GM23338 (cell line): Measurements from ENCODE around the gene TOLLIP. TPM values are rescaled to one million over a fixed set of nuclear protein-coding genes. Genes with fewer than 3 reads are reported as not detected.

Experiments
- ATAC-seq: fragments of 200-7000 bp; cut with Tn5 transposase; 3 replicates; pipeline ENCODE4 v1.9.1; 2020
- DNase-seq: peaks from one replicate; pipeline ENCODE4 v3.0.0-alpha.2; 2015; ENCODE audit warnings: low spot score
- H2AFZ ChIP-seq: fragments of 200-600 bp; sonication (generic); 2 replicates; pipeline ENCODE4 v1.8.0; 2016; ENCODE audit warnings: antibody characterized with exemption, mild to moderate bottlenecking, moderate library complexity
- H3F3A ChIP-seq: fragments of 200-600 bp; sonication (generic); replicated peaks from 2 replicates; pipeline ENCODE4 v1.8.0; 2017; ENCODE audit warnings: antibody characterized with exemption, mixed run types, low read depth
- H3K27ac ChIP-seq: fragments of 200-600 bp; sonication (generic); 2 replicates; pipeline ENCODE4 v1.6.1; 2016; ENCODE audit warnings: low read depth
- H3K27me3 ChIP-seq: fragments of 200-600 bp; sonication (generic); 2 replicates; pipeline ENCODE4 v1.8.0; 2016; ENCODE audit warnings: mild to moderate bottlenecking, mixed run types, moderate library complexity; ENCODE audit not compliant: insufficient read depth
- H3K36me3 ChIP-seq: fragments of 200-600 bp; sonication (generic); 2 replicates; pipeline ENCODE4 v1.8.0; 2016; ENCODE audit warnings: mild to moderate bottlenecking; ENCODE audit not compliant: insufficient read depth
- H3K4me1 ChIP-seq: fragments of 200-600 bp; sonication (generic); 2 replicates; pipeline ENCODE4 v1.8.0; 2016; ENCODE audit warnings: mild to moderate bottlenecking, moderate library complexity; ENCODE audit not compliant: insufficient read depth
- H3K4me2 ChIP-seq: fragments of 200-600 bp; sonication (generic); 2 replicates; pipeline ENCODE4 v1.7.1; 2017; ENCODE audit warnings: mixed run types
- H3K4me3 ChIP-seq: fragments of 200-600 bp; sonication (generic); 2 replicates; pipeline ENCODE4 v1.6.1; 2016; ENCODE audit warnings: mixed run types
- H3K79me2 ChIP-seq: fragments of 200-600 bp; sonication (generic); replicated peaks from 2 replicates; pipeline ENCODE4 v1.8.0; 2017; ENCODE audit warnings: mild to moderate bottlenecking; ENCODE audit not compliant: insufficient read depth
- H3K9me2 ChIP-seq: fragments of 200-600 bp; sonication (generic); 2 replicates; pipeline ENCODE4 v1.8.0; 2017; ENCODE audit not compliant: insufficient read depth
- H4K20me1 ChIP-seq: fragments of 200-600 bp; sonication (generic); replicated peaks from 2 replicates; pipeline ENCODE4 v1.8.0; 2017; ENCODE audit warnings: mild to moderate bottlenecking; ENCODE audit not compliant: insufficient read depth
- H3K27ac Mint-ChIP-seq: 2 replicates; pipeline ENCODE4 v1.8.0; 2020; ENCODE audit warnings: inconsistent platforms, mild to moderate bottlenecking, moderate library complexity, mixed read lengths
- H3K27me3 Mint-ChIP-seq: 3 replicates; pipeline ENCODE4 v1.8.0; 2022; ENCODE audit warnings: low read depth, mild to moderate bottlenecking, moderate library complexity, mixed read lengths, inconsistent platforms; ENCODE audit not compliant: insufficient read depth, poor library complexity
- H3K36me3 Mint-ChIP-seq: 3 replicates; pipeline ENCODE4 v1.8.0; 2021; ENCODE audit warnings: low read depth, mild to moderate bottlenecking, inconsistent platforms, moderate library complexity, mixed read lengths
- H3K4me1 Mint-ChIP-seq: 3 replicates; pipeline ENCODE4 v1.8.0; 2020; ENCODE audit warnings: mild to moderate bottlenecking, inconsistent platforms, mixed read lengths
- H3K4me3 Mint-ChIP-seq: 3 replicates; pipeline ENCODE4 v1.8.0; 2021; ENCODE audit warnings: moderate library complexity, mild to moderate bottlenecking, inconsistent platforms, mixed read lengths
- H3K9me3 Mint-ChIP-seq: 3 replicates; pipeline ENCODE4 v1.8.0; 2020; ENCODE audit warnings: moderate library complexity, mild to moderate bottlenecking, inconsistent platforms, mixed read lengths
- CREB1 ChIP-seq: fragments of 250-450 bp; sonication (Bioruptor Pico); IDR thresholded peaks from 2 replicates; pipeline ENCODE4 v1.5.0; 2020; ENCODE audit warnings: low read depth, mild to moderate bottlenecking, moderate library complexity
- EZH2phosphoT487 ChIP-seq: fragments of 200-600 bp; sonication (generic); IDR thresholded peaks from one replicate; pipeline ENCODE4 v1.8.1; 2018; ENCODE audit warnings: antibody characterized with exemption; ENCODE audit not compliant: unreplicated experiment
- NANOG ChIP-seq: IDR thresholded peaks from 2 replicates; pipeline ENCODE4 v1.6.1; 2016; ENCODE audit warnings: antibody characterized with exemption, borderline replicate concordance
- STAT1 ChIP-seq: IDR thresholded peaks from one replicate; pipeline ENCODE4 v1.6.1; 2016; ENCODE audit warnings: antibody characterized with exemption; ENCODE audit not compliant: unreplicated experiment
- ZNF114 ChIP-seq: fragments of 250-450 bp; sonication (Bioruptor Pico); IDR thresholded peaks from 2 replicates; pipeline ENCODE4 v1.5.0; 2020; ENCODE audit warnings: mild to moderate bottlenecking, moderate library complexity
- polyA plus RNA-seq: library from polyadenylated mRNA; unstranded; fragments of >200 nt; fragmentation: Nextera tagmentation; extraction: Ambion mirVana; gene quantifications from 2 replicates; pipeline ENCODE4 v1.2.1, GENCODE V29; 2016
- total RNA-seq: library from RNA; depleted of rRNA; stranded (reverse); fragments of >200 nt; shearing (Covaris generic); gene quantifications from 2 replicates; pipeline ENCODE4 v1.2.3, GENCODE V29; 2014
- TF ChIP-seq, protein P1 (sequence below): fragments of 250-450 bp; sonication (Bioruptor Pico); IDR thresholded peaks from 2 replicates; pipeline ENCODE4 v1.5.0; 2020; ENCODE audit warnings: mild to moderate bottlenecking, moderate library complexity
- TF ChIP-seq, protein P2 (sequence below), 2 experiments: fragments of 200-600 bp in 1 of 2; sonication (generic) in 1 of 2; conservative IDR thresholded peaks; 2 replicates each; pipeline versions ENCODE4 v1.5.1 to v1.6.1; 2016 to 2017; ENCODE audit warnings: antibody characterized with exemption in 2 of 2, low read depth in 2 of 2, mild to moderate bottlenecking in 2 of 2, moderate library complexity in 1 of 2
- TF ChIP-seq, protein P3 (sequence below): IDR thresholded peaks from 2 replicates; pipeline ENCODE4 v1.6.1; 2016; ENCODE audit warnings: antibody characterized with exemption

TOLLIP gene
- total and polyA plus RNA-seq, 2 experiments from 2014 or later, result 13.5 to 18.0 TPM

DNA sequence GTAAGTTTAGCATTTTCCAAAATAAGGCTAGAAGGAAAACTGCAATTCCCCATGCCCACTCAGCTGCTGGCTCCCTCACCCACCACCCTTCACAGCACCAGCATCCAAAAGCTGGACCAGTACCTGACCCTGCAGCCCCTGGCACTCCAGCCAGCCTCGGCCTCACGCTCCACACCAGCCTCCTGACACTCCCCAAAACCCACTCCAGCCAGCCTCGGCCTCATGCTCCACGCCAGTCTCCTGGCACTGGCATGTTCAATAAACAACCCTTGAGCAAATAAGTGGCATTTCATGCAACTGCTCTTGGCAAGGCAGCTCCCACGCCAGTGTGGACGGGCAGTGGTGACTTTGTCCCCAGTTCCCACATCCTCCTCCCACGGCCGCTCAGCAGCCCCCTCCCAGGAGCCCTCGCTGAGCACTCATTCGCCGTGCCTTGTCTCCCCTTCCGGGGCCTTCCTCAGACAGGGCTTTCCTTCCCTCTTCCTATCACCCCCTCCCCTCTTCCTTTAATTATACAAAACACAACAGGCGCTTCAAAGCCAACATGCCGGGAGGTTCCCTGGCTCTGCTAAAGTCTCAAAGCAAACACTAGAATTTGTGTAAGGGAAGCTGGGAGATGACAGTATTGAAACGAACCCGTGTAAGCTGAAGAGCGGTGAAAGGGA, 6.8 kb downstream of the TOLLIP start (continued):
- TF ChIP-seq, protein P1, sequence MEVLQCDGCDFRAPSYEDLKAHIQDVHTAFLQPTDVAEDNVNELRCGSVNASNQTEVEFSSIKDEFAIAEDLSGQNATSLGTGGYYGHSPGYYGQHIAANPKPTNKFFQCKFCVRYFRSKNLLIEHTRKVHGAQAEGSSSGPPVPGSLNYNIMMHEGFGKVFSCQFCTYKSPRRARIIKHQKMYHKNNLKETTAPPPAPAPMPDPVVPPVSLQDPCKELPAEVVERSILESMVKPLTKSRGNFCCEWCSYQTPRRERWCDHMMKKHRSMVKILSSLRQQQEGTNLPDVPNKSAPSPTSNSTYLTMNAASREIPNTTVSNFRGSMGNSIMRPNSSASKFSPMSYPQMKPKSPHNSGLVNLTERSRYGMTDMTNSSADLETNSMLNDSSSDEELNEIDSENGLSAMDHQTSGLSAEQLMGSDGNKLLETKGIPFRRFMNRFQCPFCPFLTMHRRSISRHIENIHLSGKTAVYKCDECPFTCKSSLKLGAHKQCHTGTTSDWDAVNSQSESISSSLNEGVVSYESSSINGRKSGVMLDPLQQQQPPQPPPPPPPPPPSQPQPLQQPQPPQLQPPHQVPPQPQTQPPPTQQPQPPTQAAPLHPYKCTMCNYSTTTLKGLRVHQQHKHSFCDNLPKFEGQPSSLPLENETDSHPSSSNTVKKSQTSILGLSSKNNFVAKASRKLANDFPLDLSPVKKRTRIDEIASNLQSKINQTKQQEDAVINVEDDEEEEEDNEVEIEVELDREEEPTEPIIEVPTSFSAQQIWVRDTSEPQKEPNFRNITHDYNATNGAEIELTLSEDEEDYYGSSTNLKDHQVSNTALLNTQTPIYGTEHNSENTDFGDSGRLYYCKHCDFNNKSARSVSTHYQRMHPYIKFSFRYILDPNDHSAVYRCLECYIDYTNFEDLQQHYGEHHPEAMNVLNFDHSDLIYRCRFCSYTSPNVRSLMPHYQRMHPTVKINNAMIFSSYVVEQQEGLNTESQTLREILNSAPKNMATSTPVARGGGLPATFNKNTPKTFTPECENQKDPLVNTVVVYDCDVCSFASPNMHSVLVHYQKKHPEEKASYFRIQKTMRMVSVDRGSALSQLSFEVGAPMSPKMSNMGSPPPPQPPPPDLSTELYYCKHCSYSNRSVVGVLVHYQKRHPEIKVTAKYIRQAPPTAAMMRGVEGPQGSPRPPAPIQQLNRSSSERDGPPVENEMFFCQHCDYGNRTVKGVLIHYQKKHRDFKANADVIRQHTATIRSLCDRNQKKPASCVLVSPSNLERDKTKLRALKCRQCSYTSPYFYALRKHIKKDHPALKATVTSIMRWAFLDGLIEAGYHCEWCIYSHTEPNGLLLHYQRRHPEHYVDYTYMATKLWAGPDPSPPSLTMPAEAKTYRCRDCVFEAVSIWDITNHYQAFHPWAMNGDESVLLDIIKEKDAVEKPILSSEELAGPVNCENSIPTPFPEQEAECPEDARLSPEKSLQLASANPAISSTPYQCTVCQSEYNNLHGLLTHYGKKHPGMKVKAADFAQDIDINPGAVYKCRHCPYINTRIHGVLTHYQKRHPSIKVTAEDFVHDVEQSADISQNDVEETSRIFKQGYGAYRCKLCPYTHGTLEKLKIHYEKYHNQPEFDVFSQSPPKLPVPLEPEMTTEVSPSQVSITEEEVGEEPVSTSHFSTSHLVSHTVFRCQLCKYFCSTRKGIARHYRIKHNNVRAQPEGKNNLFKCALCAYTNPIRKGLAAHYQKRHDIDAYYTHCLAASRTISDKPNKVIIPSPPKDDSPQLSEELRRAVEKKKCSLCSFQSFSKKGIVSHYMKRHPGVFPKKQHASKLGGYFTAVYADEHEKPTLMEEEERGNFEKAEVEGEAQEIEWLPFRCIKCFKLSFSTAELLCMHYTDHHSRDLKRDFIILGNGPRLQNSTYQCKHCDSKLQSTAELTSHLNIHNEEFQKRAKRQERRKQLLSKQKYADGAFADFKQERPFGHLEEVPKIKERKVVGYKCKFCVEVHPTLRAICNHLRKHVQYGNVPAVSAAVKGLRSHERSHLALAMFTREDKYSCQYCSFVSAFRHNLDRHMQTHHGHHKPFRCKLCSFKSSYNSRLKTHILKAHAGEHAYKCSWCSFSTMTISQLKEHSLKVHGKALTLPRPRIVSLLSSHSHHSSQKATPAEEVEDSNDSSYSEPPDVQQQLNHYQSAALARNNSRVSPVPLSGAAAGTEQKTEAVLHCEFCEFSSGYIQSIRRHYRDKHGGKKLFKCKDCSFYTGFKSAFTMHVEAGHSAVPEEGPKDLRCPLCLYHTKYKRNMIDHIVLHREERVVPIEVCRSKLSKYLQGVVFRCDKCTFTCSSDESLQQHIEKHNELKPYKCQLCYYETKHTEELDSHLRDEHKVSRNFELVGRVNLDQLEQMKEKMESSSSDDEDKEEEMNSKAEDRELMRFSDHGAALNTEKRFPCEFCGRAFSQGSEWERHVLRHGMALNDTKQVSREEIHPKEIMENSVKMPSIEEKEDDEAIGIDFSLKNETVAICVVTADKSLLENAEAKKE (CRISPR knock-in tag), result no peak
- no peak for TF ChIP-seq NANOG
- TF ChIP-seq, protein P2, sequence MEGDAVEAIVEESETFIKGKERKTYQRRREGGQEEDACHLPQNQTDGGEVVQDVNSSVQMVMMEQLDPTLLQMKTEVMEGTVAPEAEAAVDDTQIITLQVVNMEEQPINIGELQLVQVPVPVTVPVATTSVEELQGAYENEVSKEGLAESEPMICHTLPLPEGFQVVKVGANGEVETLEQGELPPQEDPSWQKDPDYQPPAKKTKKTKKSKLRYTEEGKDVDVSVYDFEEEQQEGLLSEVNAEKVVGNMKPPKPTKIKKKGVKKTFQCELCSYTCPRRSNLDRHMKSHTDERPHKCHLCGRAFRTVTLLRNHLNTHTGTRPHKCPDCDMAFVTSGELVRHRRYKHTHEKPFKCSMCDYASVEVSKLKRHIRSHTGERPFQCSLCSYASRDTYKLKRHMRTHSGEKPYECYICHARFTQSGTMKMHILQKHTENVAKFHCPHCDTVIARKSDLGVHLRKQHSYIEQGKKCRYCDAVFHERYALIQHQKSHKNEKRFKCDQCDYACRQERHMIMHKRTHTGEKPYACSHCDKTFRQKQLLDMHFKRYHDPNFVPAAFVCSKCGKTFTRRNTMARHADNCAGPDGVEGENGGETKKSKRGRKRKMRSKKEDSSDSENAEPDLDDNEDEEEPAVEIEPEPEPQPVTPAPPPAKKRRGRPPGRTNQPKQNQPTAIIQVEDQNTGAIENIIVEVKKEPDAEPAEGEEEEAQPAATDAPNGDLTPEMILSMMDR (conservative IDR thresholded peaks at IDR 0.05; ENCODE audit: low read depth in 2 of 2), result no peak

DNA sequence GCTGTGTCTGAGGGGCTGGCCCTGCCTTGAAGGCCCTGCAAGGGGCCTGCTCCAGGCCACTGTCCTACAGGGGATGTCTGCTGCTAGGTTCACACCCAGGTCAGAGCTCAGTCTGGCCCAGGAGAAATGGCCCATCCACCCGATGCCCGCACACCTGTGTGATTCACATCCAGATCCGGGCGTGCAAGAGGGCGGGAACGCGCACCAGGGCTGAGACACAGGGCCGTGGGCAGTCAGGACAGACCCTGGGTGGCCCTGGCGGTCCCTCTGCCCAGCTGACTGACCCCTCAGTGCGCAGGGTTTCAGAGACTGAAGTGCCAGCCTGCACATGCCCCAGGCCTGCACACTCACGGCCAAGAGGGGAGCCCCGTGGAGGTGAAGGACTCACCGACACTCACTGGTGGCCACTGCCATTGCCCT, 7.4 kb downstream of the TOLLIP start:
- H3K27ac Mint-ChIP-seq, result no peak overlapping the region
- H3K27ac ChIP-seq, result no peak overlapping the region
- no peaks in the 10 kb centered on the region for H3K27me3 ChIP-seq
- H4K20me1 ChIP-seq, result no peaks in the 10 kb centered on the region; the same call in 1 of the 2 replicates
- H3K4me1 Mint-ChIP-seq, result peaks cover 31% of the 10 kb centered on the region
- H3K4me3 Mint-ChIP-seq, result no peak overlapping the region
- DNase-seq (no peak), ATAC-seq (no peak)
- no peaks in the 10 kb centered on the region for H3K36me3 ChIP-seq
- no peak overlapping the region for H3K4me2 ChIP-seq
- H3K79me2 ChIP-seq, result peaks cover 82% of the 10 kb centered on the region
- no peaks in the 10 kb centered on the region for H3F3A ChIP-seq
- H3K4me3 ChIP-seq, result no peak overlapping the region
- no peak overlapping the region for H2AFZ ChIP-seq
- no peaks in the 10 kb centered on the region; the same call in 2 of the 3 replicates for H3K9me3 Mint-ChIP-seq
- peaks cover 6% of the 10 kb centered on the region for H3K27me3 Mint-ChIP-seq
- H3K9me2 ChIP-seq, result no peaks in the 10 kb centered on the region
- 0 out of 2 replicates have a peak, but pooled peaks cover 5% of the 10 kb centered on the region for H3K4me1 ChIP-seq
- H3K36me3 Mint-ChIP-seq, result no peaks in the 10 kb centered on the region
- TF ChIP-seq CREB1 (CRISPR knock-in tag) (no peak), EZH2phosphoT487 (no peak), ZNF114 (CRISPR knock-in tag) (no peak), STAT1 (no peak), NANOG (no peak)
- TF ChIP-seq, protein P3, sequence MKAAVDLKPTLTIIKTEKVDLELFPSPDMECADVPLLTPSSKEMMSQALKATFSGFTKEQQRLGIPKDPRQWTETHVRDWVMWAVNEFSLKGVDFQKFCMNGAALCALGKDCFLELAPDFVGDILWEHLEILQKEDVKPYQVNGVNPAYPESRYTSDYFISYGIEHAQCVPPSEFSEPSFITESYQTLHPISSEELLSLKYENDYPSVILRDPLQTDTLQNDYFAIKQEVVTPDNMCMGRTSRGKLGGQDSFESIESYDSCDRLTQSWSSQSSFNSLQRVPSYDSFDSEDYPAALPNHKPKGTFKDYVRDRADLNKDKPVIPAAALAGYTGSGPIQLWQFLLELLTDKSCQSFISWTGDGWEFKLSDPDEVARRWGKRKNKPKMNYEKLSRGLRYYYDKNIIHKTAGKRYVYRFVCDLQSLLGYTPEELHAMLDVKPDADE, result no peak
- TF ChIP-seq, protein P2 (conservative IDR thresholded peaks at IDR 0.05; ENCODE audit: low read depth in 2 of 2), result no peak
